Kidney (tissue), 14 donors: ENCODE measurements around the gene BDKRB2. TPM values are rescaled to one million over a fixed set of nuclear protein-coding genes. Genes with fewer than 3 reads are reported as not detected.

Source experiments
- DNase-seq, 5 donors: peaks; one replicate each; pipeline ENCODE4 v3.0.0-alpha.2; 2013 to 2020
- FAIRE-seq: peaks from 2 replicates; lab custom pipeline; 2012; peaks lifted over from hg19 to GRCh38; lab: Jason Lieb, UNC
- H3K27ac ChIP-seq, 2 donors: one replicate each; pipeline ENCODE4 v1.7.0; 2013; ENCODE audit warnings: low read depth in 2 of 2, low read length in 2 of 2, inconsistent platforms in 1 of 2
- H3K27me3 ChIP-seq: one replicate; pipeline ENCODE4 v1.7.1; 2013; ENCODE audit warnings: low read length, inconsistent platforms; ENCODE audit not compliant: control insufficient read depth, insufficient read depth
- H3K36me3 ChIP-seq, 3 donors: one replicate each; pipeline versions ENCODE4 v1.7.0 to v1.7.1; 2013; ENCODE audit warnings: low read length in 3 of 3, control low read depth in 1 of 3, inconsistent platforms in 1 of 3; ENCODE audit not compliant: insufficient read depth in 3 of 3, control insufficient read depth in 2 of 3
- H3K4me1 ChIP-seq, 3 donors: one replicate each; pipeline versions ENCODE4 v1.7.0 to v1.7.1; 2013; ENCODE audit warnings: low read length in 3 of 3, inconsistent platforms in 1 of 3, low read depth in 1 of 3; ENCODE audit not compliant: control insufficient read depth in 2 of 3, insufficient read depth in 2 of 3
- H3K4me3 ChIP-seq, 3 donors: one replicate each; pipeline versions ENCODE4 v1.7.0 to v1.8.1; 2013; ENCODE audit warnings: low read length in 3 of 3, control low read depth in 1 of 3, inconsistent platforms in 1 of 3
- H3K9ac ChIP-seq, 3 donors: one replicate each; pipeline versions ENCODE4 v1.7.0 to v1.7.1; 2013; ENCODE audit warnings: low read length in 3 of 3, control low read depth in 1 of 3, inconsistent platforms in 1 of 3
- H3K9me3 ChIP-seq, 3 donors: one replicate each; pipeline versions ENCODE4 v1.7.0 to v1.7.1; 2013; ENCODE audit warnings: low read length in 3 of 3, control low read depth in 1 of 3, inconsistent platforms in 1 of 3; ENCODE audit not compliant: control insufficient read depth in 2 of 3, insufficient read depth in 1 of 3
- intact Hi-C: fragments of 100-400 bp; cut with DNase I; formaldehyde crosslinking; loops from one replicate; pipeline ENCODE4 v1.11.1; 2022
- polyA plus RNA-seq: library from polyadenylated mRNA; stranded (reverse); fragments of 350-450 nt; fragmentation: Illumina TruSeq; extraction: RNeasy Lipid Tissue Mini Kit (QIAGEN cat#74804); gene quantifications from one replicate; pipeline ENCODE4 v1.2.3, GENCODE V29; 2014; ENCODE audit warnings: low read depth, low replicate concordance; ENCODE audit not compliant: insufficient read depth
- total RNA-seq: library from RNA; stranded (reverse); fragmentation: NEBNext Ultra II Directional; extraction: Animal tissue kit (Norgen Biotek cat#: 25700); gene quantifications from one replicate; pipeline ENCODE4 v1.2.1, GENCODE V29; 2021
- TF ChIP-seq, protein P1 (sequence below): IDR thresholded peaks from 3 replicates; pipeline ENCODE4 v1.5.1; 2012; ENCODE audit warnings: mild to moderate bottlenecking, moderate library complexity, borderline replicate concordance; ENCODE audit not compliant: insufficient read depth; ENCODE audit errors: extremely low read depth
- donor health status: control.
- donor health status: control.
- donor health status: control.
- donor health status: control.
- donor health status: control.
- donor health status: DM: yes; HTN: yes; CAD: no.
- donor health status: Normal renal cell carcinoma (clear cell type).

BDKRB2 gene
- total and polyA plus RNA-seq, 2 donors from 2014 or later, result 7.4 to 16.1 TPM

DNA sequence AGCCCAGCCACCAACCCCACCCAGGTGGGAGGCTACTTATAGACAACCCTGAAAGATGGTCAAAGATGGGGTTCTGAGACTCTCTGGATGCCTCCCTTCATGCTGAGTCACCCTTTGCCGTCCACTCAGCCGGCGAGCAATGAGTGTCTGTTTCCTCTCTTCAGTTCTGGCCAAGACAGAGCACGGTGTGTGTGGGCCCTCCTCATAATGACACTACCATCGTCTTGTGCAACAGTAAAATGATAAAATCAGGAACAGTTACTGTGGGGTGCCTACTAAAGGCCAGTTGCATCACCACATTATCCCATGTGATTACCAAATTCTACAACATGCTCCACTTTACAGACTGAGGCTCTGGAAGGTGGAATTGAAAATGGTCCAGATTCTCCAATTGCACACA is 44.4 kb downstream of the BDKRB2 start:
- no peaks in the 10 kb centered on the region for H3K36me3 ChIP-seq
- FAIRE-seq, result no peak
- intact Hi-C loops, result no loop called here
- H3K27me3 ChIP-seq, result no peaks in the 10 kb centered on the region
- no peak overlapping the region for H3K9ac ChIP-seq
- no peaks in the 10 kb centered on the region for H3K4me1 ChIP-seq
- TF ChIP-seq, protein P1, sequence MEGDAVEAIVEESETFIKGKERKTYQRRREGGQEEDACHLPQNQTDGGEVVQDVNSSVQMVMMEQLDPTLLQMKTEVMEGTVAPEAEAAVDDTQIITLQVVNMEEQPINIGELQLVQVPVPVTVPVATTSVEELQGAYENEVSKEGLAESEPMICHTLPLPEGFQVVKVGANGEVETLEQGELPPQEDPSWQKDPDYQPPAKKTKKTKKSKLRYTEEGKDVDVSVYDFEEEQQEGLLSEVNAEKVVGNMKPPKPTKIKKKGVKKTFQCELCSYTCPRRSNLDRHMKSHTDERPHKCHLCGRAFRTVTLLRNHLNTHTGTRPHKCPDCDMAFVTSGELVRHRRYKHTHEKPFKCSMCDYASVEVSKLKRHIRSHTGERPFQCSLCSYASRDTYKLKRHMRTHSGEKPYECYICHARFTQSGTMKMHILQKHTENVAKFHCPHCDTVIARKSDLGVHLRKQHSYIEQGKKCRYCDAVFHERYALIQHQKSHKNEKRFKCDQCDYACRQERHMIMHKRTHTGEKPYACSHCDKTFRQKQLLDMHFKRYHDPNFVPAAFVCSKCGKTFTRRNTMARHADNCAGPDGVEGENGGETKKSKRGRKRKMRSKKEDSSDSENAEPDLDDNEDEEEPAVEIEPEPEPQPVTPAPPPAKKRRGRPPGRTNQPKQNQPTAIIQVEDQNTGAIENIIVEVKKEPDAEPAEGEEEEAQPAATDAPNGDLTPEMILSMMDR, result no peak
- H3K4me3 ChIP-seq, result no peak overlapping the region
- no peak for DNase-seq
- H3K9me3 ChIP-seq, result no peaks in the 10 kb centered on the region
- H3K27ac ChIP-seq, result no peak overlapping the region

DNA sequence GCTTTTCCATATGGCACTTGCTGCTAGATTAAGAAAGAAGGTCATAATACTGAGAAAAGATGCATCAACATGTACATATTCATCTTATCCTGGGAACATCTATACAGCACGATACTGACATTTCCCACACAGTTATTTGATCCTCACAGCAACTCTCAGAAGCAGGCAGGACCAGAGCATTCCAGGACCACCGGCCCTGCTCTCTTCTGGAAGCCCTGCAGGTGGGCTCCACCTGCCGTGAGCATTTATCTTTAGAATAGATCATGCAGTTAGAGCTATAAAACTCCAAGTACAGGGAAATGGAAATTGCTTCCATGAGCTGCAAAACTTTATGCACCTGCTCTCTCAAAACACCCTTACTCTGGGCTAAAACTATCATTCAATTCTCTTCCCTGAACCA is 45.8 kb downstream of the BDKRB2 start:
- DNase-seq, result no peak
- H3K36me3 ChIP-seq, result no peaks in the 10 kb centered on the region
- TF ChIP-seq, protein P1, result no peak
- H3K27ac ChIP-seq, result no peak overlapping the region
- H3K27me3 ChIP-seq, result no peaks in the 10 kb centered on the region
- H3K4me1 ChIP-seq, result no peaks in the 10 kb centered on the region
- no peak overlapping the region for H3K9ac ChIP-seq
- intact Hi-C loops, result no loop called here
- no peak for FAIRE-seq
- H3K4me3 ChIP-seq, result no peak overlapping the region
- H3K9me3 ChIP-seq, result no peaks in the 10 kb centered on the region

DNA sequence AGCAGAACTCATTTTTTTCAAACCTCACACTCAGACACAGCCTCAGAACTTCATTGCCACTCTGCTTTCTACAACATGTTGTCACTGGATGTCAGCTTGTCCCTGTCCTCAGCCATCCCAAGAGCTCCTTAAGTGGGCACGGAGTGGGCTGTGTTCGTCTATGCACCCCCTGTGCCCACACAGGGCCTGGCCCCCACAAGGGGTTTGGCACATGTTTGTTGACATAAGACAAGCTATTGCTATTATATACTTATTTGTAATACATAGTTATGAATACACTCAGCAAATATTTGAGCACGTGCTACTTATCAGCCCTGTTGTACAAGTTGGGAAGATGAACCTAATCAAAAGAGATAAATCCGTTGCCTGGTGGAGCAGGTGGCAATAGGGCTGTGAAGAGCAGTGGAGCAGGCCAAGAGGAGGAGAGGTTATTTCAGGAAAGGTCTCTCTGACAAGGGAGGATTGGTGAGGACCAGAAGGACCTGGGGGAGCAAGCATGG is 47.1 kb downstream of the BDKRB2 start:
- intact Hi-C loops, result no loop called here
- Histone ChIP-seq H3K27ac (no peak overlapping the region), H3K36me3 (no peaks in the 10 kb centered on the region), H3K4me1 (no peaks in the 10 kb centered on the region), H3K4me3 (no peak overlapping the region), H3K27me3 (no peaks in the 10 kb centered on the region), H3K9me3 (no peaks in the 10 kb centered on the region), H3K9ac (no peak overlapping the region)
- no peak for FAIRE-seq
- TF ChIP-seq, protein P1, result no peak
- no peak for DNase-seq
